OCI-LY1 (cell line): ENCODE results near the gene C2CD3.

ENCODE experiments used
- H2AFZ ChIP-seq: fragments of 200-600 bp; sonication (generic), shearing (Covaris generic); 2 replicates; pipeline ENCODE4 v1.6.0; 2014; ENCODE audit warnings: antibody characterized with exemption, mild to moderate bottlenecking, low read length
- H3F3A ChIP-seq: fragments of 200-600 bp; sonication (generic), shearing (Covaris generic); 2 replicates; pipeline ENCODE4 v1.6.0; 2014; ENCODE audit warnings: mild to moderate bottlenecking, antibody characterized with exemption, low read length, moderate library complexity; ENCODE audit not compliant: insufficient read depth
- H3K27ac ChIP-seq: fragments of 200-600 bp; sonication (generic); 2 replicates; pipeline ENCODE4 v1.5.1; 2014; ENCODE audit warnings: low read length, mixed run types, mild to moderate bottlenecking, low read depth; ENCODE audit not compliant: poor library complexity, severe bottlenecking
- H3K27me3 ChIP-seq: fragments of 200-600 bp; sonication (generic); 2 replicates; pipeline ENCODE4 v1.6.0; 2014; ENCODE audit warnings: antibody characterized with exemption, mild to moderate bottlenecking, low read length, moderate library complexity; ENCODE audit not compliant: insufficient read depth
- H3K36me3 ChIP-seq: fragments of 200-600 bp; sonication (generic); 2 replicates; pipeline ENCODE4 v1.6.1; 2014; ENCODE audit warnings: mild to moderate bottlenecking, antibody characterized with exemption, low read length, moderate library complexity, mixed read lengths; ENCODE audit not compliant: insufficient read depth
- H3K4me1 ChIP-seq: fragments of 200-600 bp; sonication (generic); 2 replicates; pipeline ENCODE4 v1.5.1; 2014; ENCODE audit warnings: mild to moderate bottlenecking, low read length, moderate library complexity; ENCODE audit not compliant: insufficient read depth, severe bottlenecking
- H3K4me2 ChIP-seq: fragments of 200-600 bp; sonication (generic), shearing (Covaris generic); 2 replicates; pipeline ENCODE4 v1.6.1; 2014; ENCODE audit warnings: low read length
- H3K4me3 ChIP-seq: fragments of 200-600 bp; sonication (generic); 2 replicates; pipeline ENCODE4 v1.5.1; 2014; ENCODE audit warnings: low read length, low read depth, mild to moderate bottlenecking, mixed read lengths; ENCODE audit not compliant: poor library complexity, severe bottlenecking
- H3K79me2 ChIP-seq: fragments of 200-600 bp; shearing (Covaris generic); 2 replicates; pipeline ENCODE4 v1.6.1; 2016; ENCODE audit warnings: mixed run types, low read length, mixed read lengths; ENCODE audit not compliant: insufficient read depth
- H3K9ac ChIP-seq: fragments of 200-600 bp; sonication (generic), shearing (Covaris generic); 2 replicates; pipeline ENCODE4 v1.6.1; 2014; ENCODE audit warnings: mild to moderate bottlenecking, low read length, mixed read lengths
- H3K9me2 ChIP-seq: fragments of 200-600 bp; sonication (generic), shearing (Covaris generic); 2 replicates; pipeline ENCODE4 v1.6.1; 2014; ENCODE audit warnings: low read depth, mild to moderate bottlenecking, low read length, mixed read lengths
- H3K9me3 ChIP-seq: fragments of 200-600 bp; shearing (Covaris generic); 2 replicates; pipeline ENCODE4 v1.6.1; 2014; ENCODE audit warnings: low read length, mixed read lengths
- H4K20me1 ChIP-seq: fragments of 200-600 bp; sonication (generic), shearing (Covaris generic); 2 replicates; pipeline ENCODE4 v1.6.0; 2016; ENCODE audit warnings: mild to moderate bottlenecking, low read length; ENCODE audit not compliant: insufficient read depth
- CTCF ChIP-seq: fragments of 200-600 bp; sonication (generic), shearing (Covaris generic); IDR thresholded peaks from 2 replicates; pipeline ENCODE4 v1.5.1; 2017; ENCODE audit warnings: mild to moderate bottlenecking, antibody characterized with exemption, low read length, moderate library complexity, mixed read lengths
- EZH2 ChIP-seq: fragments of 200-600 bp; sonication (generic), shearing (Covaris generic); IDR thresholded peaks from 2 replicates; pipeline ENCODE4 v1.8.0; 2017; ENCODE audit warnings: borderline replicate concordance, mixed run types, mild to moderate bottlenecking, antibody characterized with exemption, low read length, moderate library complexity, mixed read lengths

The C2CD3 gene

DNA sequence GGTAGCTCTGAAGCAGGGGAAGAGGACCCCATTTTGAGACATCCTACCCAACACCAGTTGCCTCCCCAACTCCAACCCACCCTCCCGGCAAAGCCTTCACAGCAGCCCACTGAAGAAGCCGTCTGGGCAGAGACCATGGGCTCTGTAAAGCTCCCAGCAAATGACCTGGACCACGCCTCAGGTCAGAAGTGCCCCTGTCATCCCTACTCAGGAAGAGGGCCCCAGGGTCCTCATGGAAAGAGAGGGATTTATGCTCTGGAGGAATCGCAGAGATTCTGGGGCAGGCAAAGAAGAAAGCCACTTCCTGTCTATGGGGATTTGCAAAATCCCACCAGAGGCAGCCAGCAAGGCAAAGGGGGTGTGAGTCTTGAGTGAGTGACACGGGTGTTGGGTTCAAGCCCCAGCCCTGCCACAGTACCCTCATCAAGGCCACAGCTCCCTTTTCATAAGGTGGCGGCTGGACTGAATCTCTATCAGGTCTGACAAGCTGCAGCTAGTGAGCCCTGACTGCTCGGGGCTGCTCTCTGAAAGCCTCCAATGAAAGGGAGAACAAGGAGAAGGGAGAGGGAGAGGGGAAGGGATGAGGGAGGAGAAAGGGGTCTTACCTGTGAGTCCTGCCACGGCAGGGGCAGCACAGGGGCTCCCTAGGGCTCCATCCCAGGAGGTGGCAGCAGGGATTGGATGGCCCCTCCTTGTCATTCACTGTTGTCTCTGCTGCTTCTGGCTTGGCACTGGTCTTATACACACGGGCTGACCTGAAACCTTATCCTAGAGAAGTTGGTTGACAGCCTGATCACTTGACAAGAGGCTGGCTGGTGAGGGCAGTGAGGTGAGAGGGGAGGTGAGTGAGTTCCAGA lies 162.2 kb downstream of the C2CD3 start, which contains the start of gene UCP3:
Gene UCP3, minus strand, starts transcription at position 713 of the 857 bp plus-strand sequence. CDS start 2,043 bp downstream, outside the sequence.
- no peaks in the 10 kb centered on the region for H3F3A ChIP-seq
- H3K4me1 ChIP-seq, result peaks cover 10% of the 10 kb centered on the region
- no peaks in the 10 kb centered on the region for H3K9me2 ChIP-seq
- H3K27ac ChIP-seq, result no peak within 1 kb of the TSS
- no peaks in the 10 kb centered on the region for H3K79me2 ChIP-seq
- no peak within 1 kb of the TSS for H3K4me2 ChIP-seq
- no peak for TF ChIP-seq EZH2
- no peak for TF ChIP-seq CTCF
- H3K27me3 ChIP-seq, result no peaks in the 10 kb centered on the region
- no peak within 1 kb of the TSS for H3K9ac ChIP-seq
- no peaks in the 10 kb centered on the region for H4K20me1 ChIP-seq
- H3K36me3 ChIP-seq, result no peaks in the 10 kb centered on the region
- no peaks in the 10 kb centered on the region for H3K9me3 ChIP-seq
- no peak within 1 kb of the TSS for H3K4me3 ChIP-seq
- H2AFZ ChIP-seq, result no peak within 1 kb of the TSS

DNA sequence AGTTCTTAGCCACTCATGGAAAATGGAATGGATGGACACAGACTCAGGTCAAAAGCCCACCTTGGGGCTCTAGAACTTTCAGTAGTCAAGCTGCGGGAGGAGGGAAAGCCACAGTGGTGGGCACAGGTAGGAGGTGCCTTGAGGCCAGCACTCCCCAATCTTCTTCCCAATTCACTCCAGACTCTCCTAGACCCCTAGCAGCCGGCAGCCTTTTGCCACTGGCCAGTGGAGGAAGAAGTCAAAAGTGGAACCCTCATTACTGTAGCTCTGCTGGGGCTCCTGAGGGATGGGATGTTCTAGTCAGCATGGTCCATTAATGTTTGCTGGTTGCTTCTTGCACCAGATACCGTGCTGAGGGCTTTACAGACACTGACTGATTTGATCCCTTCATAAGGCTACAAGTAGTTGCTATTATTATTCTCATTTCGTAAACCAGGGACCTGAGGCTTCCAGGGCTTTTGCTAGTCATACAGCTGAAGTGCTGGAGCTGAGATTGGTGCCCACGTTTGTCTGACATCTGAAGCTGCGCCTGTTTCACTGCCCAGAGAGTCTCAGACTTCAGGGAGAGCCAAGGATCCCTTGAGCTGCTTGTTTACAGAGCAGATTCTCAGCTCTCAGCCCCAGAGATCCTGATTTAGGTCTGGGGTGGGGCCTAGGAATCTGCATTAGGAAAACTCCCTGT lies 163.0 kb downstream of the C2CD3 start:
- Histone ChIP-seq H3F3A (no peaks in the 10 kb centered on the region), H3K4me1 (peaks cover 10% of the 10 kb centered on the region), H3K9me3 (no peaks in the 10 kb centered on the region)

DNA sequence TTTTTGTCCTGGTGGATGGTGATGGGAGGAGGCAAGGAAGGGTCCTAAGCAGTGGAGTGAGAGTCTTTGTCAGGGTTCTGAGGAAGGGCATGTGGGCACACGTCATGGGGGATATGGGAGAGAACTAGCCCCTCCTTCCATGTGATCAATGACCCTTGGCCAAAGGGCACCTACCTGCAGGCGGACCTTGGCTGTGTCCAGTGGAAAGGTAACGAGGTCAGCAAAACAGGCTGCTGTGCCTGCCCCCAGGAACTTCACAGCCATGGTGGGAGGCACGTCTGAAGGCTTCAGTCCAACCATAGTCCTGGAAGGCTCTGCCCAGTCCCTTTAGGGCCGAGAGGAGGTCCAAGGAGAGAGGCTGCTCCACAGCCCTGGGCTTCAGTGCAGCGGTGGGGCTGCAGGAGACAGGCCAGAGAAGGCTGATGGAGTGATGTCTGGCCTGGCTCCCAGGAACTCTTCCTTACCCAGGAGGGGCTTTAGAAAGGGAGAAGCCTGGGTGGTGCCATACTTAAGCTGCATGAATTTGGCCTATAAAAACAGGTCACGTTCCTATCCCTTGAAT lies 164.0 kb downstream of the C2CD3 start:
- Histone ChIP-seq H2AFZ (no peak overlapping the region), H3K9me2 (no peaks in the 10 kb centered on the region), H3F3A (no peaks in the 10 kb centered on the region), H3K4me3 (no peak overlapping the region), H3K9ac (no peak overlapping the region), H3K27me3 (no peaks in the 10 kb centered on the region), H3K4me1 (peaks cover 10% of the 10 kb centered on the region), H3K9me3 (no peaks in the 10 kb centered on the region), H3K79me2 (no peaks in the 10 kb centered on the region), H4K20me1 (no peaks in the 10 kb centered on the region), H3K36me3 (no peaks in the 10 kb centered on the region), H3K4me2 (no peak overlapping the region), H3K27ac (no peak overlapping the region)
- no peak for TF ChIP-seq CTCF
- no peak for TF ChIP-seq EZH2

More for the DNA sequence above, 163.0 kb downstream of the C2CD3 start:
- Histone ChIP-seq H2AFZ (no peak overlapping the region), H3K9me2 (no peaks in the 10 kb centered on the region), H3K4me2 (no peak overlapping the region), H3K4me3 (no peak overlapping the region), H3K9ac (no peak overlapping the region), H4K20me1 (no peaks in the 10 kb centered on the region), H3K36me3 (no peaks in the 10 kb centered on the region), H3K27me3 (no peaks in the 10 kb centered on the region), H3K27ac (no peak overlapping the region), H3K79me2 (no peaks in the 10 kb centered on the region)
- no peak for TF ChIP-seq EZH2
- no peak for TF ChIP-seq CTCF
